ENCODE results near the gene F12. TPM values are rescaled to one million over a fixed set of nuclear protein-coding genes. Genes with fewer than 3 reads are reported as not detected.

F12 gene
- total and polyA plus RNA-seq, 2 of the 8 experiments (the other 6 are each of a cell fraction or from before 2014, with no cell fraction given), result 6.5 to 7.8 TPM

DNA sequence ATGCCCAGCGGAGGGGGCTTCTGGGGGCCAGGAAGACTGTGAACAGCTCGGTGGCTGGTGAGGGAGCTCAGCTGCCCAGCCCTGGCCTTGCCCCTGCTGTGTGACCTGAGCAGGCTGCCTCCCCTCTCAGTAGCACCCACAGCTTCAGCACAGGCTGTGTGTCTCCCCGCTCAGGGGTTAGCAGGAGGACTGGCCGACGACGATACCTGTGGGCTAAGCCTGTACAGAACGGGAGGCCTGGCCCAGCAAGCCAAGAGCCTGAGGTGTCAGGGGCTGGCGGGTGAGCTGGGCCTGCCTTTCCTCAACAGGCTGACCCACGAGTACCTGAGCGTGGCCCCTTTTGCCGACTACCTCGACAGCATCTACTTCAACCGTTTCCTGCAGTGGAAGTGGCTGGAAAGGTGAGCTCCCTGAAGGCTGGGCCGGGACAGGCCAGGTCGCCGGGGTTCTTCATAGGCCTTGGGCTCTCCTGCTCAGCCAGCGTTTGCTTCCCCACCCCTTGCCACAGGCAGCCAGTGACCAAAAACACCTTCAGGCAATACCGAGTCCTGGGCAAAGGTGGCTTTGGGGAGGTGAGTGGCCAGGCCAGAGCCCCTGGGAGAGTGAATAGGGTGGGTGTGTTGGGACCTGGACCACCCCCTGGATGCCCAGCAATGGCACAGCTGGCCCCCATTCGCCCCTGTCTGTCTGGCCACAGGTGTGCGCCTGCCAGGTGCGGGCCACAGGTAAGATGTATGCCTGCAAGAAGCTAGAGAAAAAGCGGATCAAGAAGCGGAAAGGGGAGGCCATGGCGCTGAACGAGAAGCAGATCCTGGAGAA is 23.7 kb upstream of the F12 start:
- CTCF ChIA-PET (ENCODE audit: partially characterized antibody), result interaction anchor here (0.9 to 5.3 kb wide), 8 partner anchors 11 to 56 kb away, joined by 3 to 34 read pairs (median 4); partner anchors contain the start of gene F12
- H3K9ac ChIP-seq (replicated peaks in 1 of 4; ENCODE audit: extremely low read depth in 1 of 4, low read depth in 3 of 4, low read length in 3 of 4), result no peak overlapping the region
- TF ChIP-seq MAFK (IDR thresholded peaks at IDR 0.05; ENCODE audit: low read depth, low read length) (no peak), PHF8 (conservative IDR thresholded peaks at IDR 0.05; ENCODE audit: low read depth, low read length) (no peak), KDM1A (IDR thresholded peaks at IDR 0.05; ENCODE audit: borderline replicate concordance, low read length) (no peak), BCL11A (IDR thresholded peaks at IDR 0.05; ENCODE audit: low read depth in 2 of 2, low read length in 2 of 2) (no peak), SP1 (IDR thresholded peaks at IDR 0.05; ENCODE audit: low read depth, low read length) (no peak), CEBPB (IDR thresholded peaks at IDR 0.05; ENCODE audit: low read depth, low read length) (no peak), TBP (IDR thresholded peaks at IDR 0.05; ENCODE audit: low read depth, low read length) (no peak), TAF1 (IDR thresholded peaks at IDR 0.05; ENCODE audit: low read depth, low read length) (no peak), POU5F1 (IDR thresholded peaks at IDR 0.05; ENCODE audit: low read depth, low read length) (no peak), NRF1 (IDR thresholded peaks at IDR 0.05; ENCODE audit: low read depth, low read length) (no peak)

More for the DNA sequence above, 23.7 kb upstream of the F12 start:
- POLR2A ChIA-PET (ENCODE audit: partially characterized antibody), result interaction anchor here (0.6 to 24.2 kb wide), 3 partner anchors 12 to 61 kb away, joined by 3 to 460 read pairs (median 7); partner anchors contain the start of gene PRR7
- no peaks in the 10 kb centered on the region for H3K9me3 ChIP-seq (ENCODE audit: insufficient read depth in 2 of 2, low read depth in 1 of 2, low read length in 1 of 2)
- H3K14ac ChIP-seq (ENCODE audit: insufficient read length), result no peak overlapping the region
- H3K36me3 ChIP-seq (ENCODE audit: control insufficient read depth in 2 of 4, insufficient read depth in 4 of 4, low read length in 3 of 4), result peaks cover 7 to 43% (median 28%) of the 10 kb centered on the region in 4 experiments; a peak in 6 of 8 replicates
- DNase-seq (ENCODE audit: low read depth in 1 of 2, low spot score in 2 of 2), result no peak
- H3K4ac ChIP-seq (replicated peaks; ENCODE audit: insufficient read length, low read depth, low read length), result no peak overlapping the region
- H3K79me1 ChIP-seq (ENCODE audit: low read depth, low read length), result peaks cover 10% of the 10 kb centered on the region
- H2AFZ ChIP-seq (ENCODE audit: low read length), result no peak overlapping the region
- no peak overlapping the region for H3K23ac ChIP-seq (ENCODE audit: insufficient read length)
- no peak overlapping the region for H2BK20ac ChIP-seq (ENCODE audit: low read length)
- no peak overlapping the region for H3K27ac ChIP-seq (ENCODE audit: low read depth, low read length)
- H4K5ac ChIP-seq (ENCODE audit: insufficient read length, low read depth, low read length), result no peak overlapping the region
- peaks cover 0 to 15% of the 10 kb centered on the region in 2 experiments; a peak in 1 of 4 replicates for H3K79me2 ChIP-seq (ENCODE audit: control insufficient read depth in 1 of 2, insufficient read depth in 2 of 2, low read length in 2 of 2)
- H3K4me3 ChIP-seq (ENCODE audit: extremely low read depth in 1 of 4, insufficient read depth in 2 of 4, low read depth in 3 of 4, low read length in 4 of 4), result no peak overlapping the region
- H2BK12ac ChIP-seq (ENCODE audit: low read depth, low read length), result no peak overlapping the region
- H3K4me1 ChIP-seq (replicated peaks in 1 of 4; ENCODE audit: control insufficient read depth in 3 of 4, insufficient read depth in 4 of 4, low read length in 3 of 4), result peaks cover 0 to 6% (median 1%) of the 10 kb centered on the region in 4 experiments; a peak in 2 of 7 replicates
- H3K23me2 ChIP-seq (ENCODE audit: low read depth, low read length), result no peaks in the 10 kb centered on the region
- no peak overlapping the region for H2BK5ac ChIP-seq (ENCODE audit: low read depth, low read length)
- H3K56ac ChIP-seq (replicated peaks; ENCODE audit: insufficient read length, low read depth, low read length), result no peak overlapping the region
- H2BK120ac ChIP-seq (replicated peaks; ENCODE audit: low read depth, low read length), result no peak overlapping the region
- H3K18ac ChIP-seq (ENCODE audit: extremely low read depth, low read length), result no peak overlapping the region
- H4K20me1 ChIP-seq (replicated peaks in 1 of 2; ENCODE audit: control insufficient read depth in 1 of 2, insufficient read depth in 2 of 2, low read length in 2 of 2), result peaks cover 13 to 19% of the 10 kb centered on the region in 2 experiments
- no peak overlapping the region for H4K8ac ChIP-seq (ENCODE audit: extremely low read depth, insufficient read depth, low read length)
- H4K91ac ChIP-seq (replicated peaks; ENCODE audit: insufficient read length, low read length), result no peak overlapping the region
- 92% methylated on average over 21 of the region's 25 CpGs; no CpG with 5 or more reads in 1 of the 2 experiments for WGBS, 2 experiments (ENCODE audit: extremely low coverage in 1 of 2, insufficient coverage in 1 of 2, insufficient read length in 1 of 2, insufficient replicate concordance in 2 of 2, low coverage in 1 of 2, low lambda C conversion rate in 2 of 2, missing lambda C conversion rate in 1 of 2)
- no peak overlapping the region for H3K4me2 ChIP-seq (ENCODE audit: insufficient read depth in 1 of 2, low read depth in 2 of 2, low read length in 2 of 2)
- H3K27me3 ChIP-seq (replicated peaks in 1 of 4; ENCODE audit: control insufficient read depth in 3 of 4, extremely low read depth in 1 of 4, insufficient read depth in 3 of 4, low read length in 3 of 4), result no peaks in the 10 kb centered on the region
- no peak for FAIRE-seq
- H2AK5ac ChIP-seq (ENCODE audit: low read depth, low read length), result no peak overlapping the region
- H2BK15ac ChIP-seq (ENCODE audit: low read length), result no peak overlapping the region
